A549 (cell line): ENCODE results near the gene NEDD4L. TPM values are rescaled to one million over a fixed set of nuclear protein-coding genes. Genes with fewer than 3 reads are reported as not detected.

ENCODE experiments used
- ATAC-seq, 2 experiments: fragments of 200-7000 bp in 1 of 2; fragments of >200 bp in 1 of 2; cut with Nextera tagmentation in 1 of 2; cut with Tn5 transposase in 1 of 2; 3 replicates each; pipeline versions ENCODE4 v1.8.0 to v1.9.1; 2018 to 2020; ENCODE audit warnings: mild to moderate bottlenecking in 1 of 2, moderate library complexity in 1 of 2
- CTCF ChIA-PET: fragments of 300-600 bp; sonication (Branson Sonifier 250); formaldehyde crosslinking; extraction: SDS; loops from one replicate; lab custom pipeline; 2021; ENCODE audit warnings: antibody characterized with exemption, inconsistent platforms; lab: Yijun Ruan, JAX
- POLR2A ChIA-PET: fragments of 350-600 bp; formaldehyde crosslinking; extraction: SDS; loops from one replicate; lab custom pipeline; 2021; ENCODE audit warnings: antibody characterized with exemption, inconsistent platforms; lab: Yijun Ruan, JAX
- DNase-seq, 2 experiments: peaks; one replicate each; pipeline versions ENCODE4 v3.0.0 to v3.0.0-alpha.2; 2011 to 2016; ENCODE audit warnings: low read depth in 1 of 2, low spot score in 1 of 2
- FAIRE-seq: peaks from 2 replicates; lab custom pipeline; 2011; peaks lifted over from hg19 to GRCh38; lab: Jason Lieb, UNC
- H3K27ac ChIP-seq, 2 experiments: fragments of >200 bp; sonication (Bioruptor Twin); formaldehyde crosslinking; 3 replicates each; pipeline ENCODE4 v1.5.1; 2016 to 2017
- H3K4me1 ChIP-seq: fragments of >200 bp; sonication (Bioruptor Twin); formaldehyde crosslinking; 3 replicates; pipeline ENCODE4 v1.6.1; 2016
- H3K4me2 ChIP-seq: fragments of >200 bp; sonication (Bioruptor Twin); formaldehyde crosslinking; 3 replicates; pipeline ENCODE4 v1.6.1; 2016
- H3K4me3 ChIP-seq: fragments of >200 bp; sonication (Bioruptor Twin); formaldehyde crosslinking; 3 replicates; pipeline ENCODE4 v1.5.1; 2016
- H3K9me3 ChIP-seq: fragments of >200 bp; sonication (Bioruptor Twin); formaldehyde crosslinking; 3 replicates; pipeline ENCODE4 v1.6.1; 2016
- ATOH8 ChIP-seq: fragments of 250-450 bp; sonication (Bioruptor Pico); IDR thresholded peaks from 2 replicates; pipeline ENCODE4 v1.5.0; 2020; ENCODE audit warnings: low read depth, mild to moderate bottlenecking, moderate library complexity
- BCL3 ChIP-seq: fragments of >200 bp; sonication (Bioruptor Twin); formaldehyde crosslinking; IDR thresholded peaks from 3 replicates; pipeline ENCODE4 v1.6.1; 2016
- BHLHE40 ChIP-seq: IDR thresholded peaks from 2 replicates; pipeline ENCODE4 v1.6.1; 2012; ENCODE audit warnings: low read depth, low read length, inconsistent platforms
- CTCF ChIP-seq: fragments of >200 bp; sonication (Bioruptor Twin); formaldehyde crosslinking; IDR thresholded peaks from 3 replicates; pipeline ENCODE4 v1.5.1; 2016
- E2F6 ChIP-seq: IDR thresholded peaks from 2 replicates; pipeline ENCODE4 v1.6.1; 2012; ENCODE audit warnings: low read depth, borderline replicate concordance
- EHF ChIP-seq: fragments of 250-450 bp; sonication (Bioruptor Pico); IDR thresholded peaks from 2 replicates; pipeline ENCODE4 v1.5.0; 2020; ENCODE audit warnings: mild to moderate bottlenecking
- EP300 ChIP-seq, 2 experiments: fragments of >200 bp; sonication (Bioruptor Twin); formaldehyde crosslinking; IDR thresholded peaks; 2 replicates in 1 of 2; 3 replicates in 1 of 2; pipeline ENCODE4 v1.6.1; 2016 to 2017
- ESRRA ChIP-seq: fragments of 150-350 bp; IDR thresholded peaks from 2 replicates; pipeline ENCODE4 v1.6.1; 2014; ENCODE audit warnings: mild to moderate bottlenecking, low read length, borderline replicate concordance
- FOSB ChIP-seq: fragments of 250-450 bp; sonication (Bioruptor Pico); IDR thresholded peaks from 2 replicates; pipeline ENCODE4 v1.5.0; 2020; ENCODE audit warnings: mild to moderate bottlenecking, moderate library complexity
- FOSL2 ChIP-seq, 2 experiments: fragments of 450-650 bp in 1 of 2; fragments of >200 bp in 1 of 2; sonication (Bioruptor Twin) in 1 of 2; formaldehyde crosslinking; IDR thresholded peaks; 2 replicates each; pipeline versions ENCODE4 v1.5.0 to v1.6.1; 2016 to 2020; ENCODE audit warnings: mild to moderate bottlenecking in 1 of 2, moderate library complexity in 1 of 2
- GATA3 ChIP-seq: IDR thresholded peaks from 2 replicates; pipeline ENCODE4 v1.6.1; 2012; ENCODE audit warnings: borderline replicate concordance
- HEYL ChIP-seq: fragments of 250-450 bp; sonication (Bioruptor Pico); IDR thresholded peaks from 2 replicates; pipeline ENCODE4 v1.8.0; 2021; ENCODE audit warnings: mild to moderate bottlenecking, moderate library complexity
- HMGXB4 ChIP-seq: fragments of 250-450 bp; sonication (Bioruptor Pico); IDR thresholded peaks from 2 replicates; pipeline ENCODE4 v1.5.0; 2021; ENCODE audit warnings: mild to moderate bottlenecking, moderate library complexity, borderline replicate concordance
- HOXA7 ChIP-seq: fragments of 250-450 bp; sonication (Bioruptor Pico); IDR thresholded peaks from 2 replicates; pipeline ENCODE4 v1.5.0; 2020; ENCODE audit warnings: mild to moderate bottlenecking, moderate library complexity
- HOXB13 ChIP-seq: fragments of 250-450 bp; sonication (Bioruptor Pico); IDR thresholded peaks from 2 replicates; pipeline ENCODE4 v1.5.0; 2020; ENCODE audit warnings: low read depth, mild to moderate bottlenecking, moderate library complexity
- MAZ ChIP-seq: fragments of 150-350 bp; IDR thresholded peaks from 2 replicates; pipeline ENCODE4 v1.6.1; 2014; ENCODE audit warnings: antibody characterized with exemption, low read depth, low read length, borderline replicate concordance
- NR3C1 ChIP-seq: fragments of >200 bp; sonication (Bioruptor Twin); formaldehyde crosslinking; IDR thresholded peaks from 3 replicates; pipeline ENCODE4 v1.6.1; 2017
- PBX3 ChIP-seq: IDR thresholded peaks from 2 replicates; pipeline ENCODE4 v1.6.1; 2012
- POLR2A ChIP-seq: IDR thresholded peaks from 2 replicates; pipeline ENCODE4 v1.6.1; 2012; ENCODE audit warnings: mild to moderate bottlenecking, low read length
- RAD21 ChIP-seq, 2 experiments: fragments of >200 bp in 1 of 2; sonication (Bioruptor Twin) in 1 of 2; formaldehyde crosslinking in 1 of 2; IDR thresholded peaks in 1 of 2; conservative IDR thresholded peaks in 1 of 2; 2 replicates in 1 of 2; 3 replicates in 1 of 2; pipeline ENCODE4 v1.6.1; 2012 to 2018; ENCODE audit warnings: inconsistent platforms in 1 of 2
- USF2 ChIP-seq: fragments of 450-650 bp; IDR thresholded peaks from 2 replicates; pipeline ENCODE4 v1.6.1; 2014; ENCODE audit warnings: antibody characterized with exemption
- WGBS: methylation state at CpG from one replicate; pipeline ENCODE4 v1.1.6; 2017; ENCODE audit errors: missing lambda C conversion rate; 5-methylcytosine and 5-hydroxymethylcytosine counted together
- polyA plus RNA-seq, 4 experiments: library from polyadenylated mRNA; depleted of rRNA in 3 of 4; stranded (reverse); fragments of >200 nt; fragmentation: RNase III in 1 of 4; extraction: RNeasy Plus Mini Kit Qiagen cat#74134 plus additional on column Dnase treatment in 1 of 4; gene quantifications; 2 replicates in 3 of 4; 3 replicates in 1 of 4; pipeline ENCODE4 v1.2.3, GENCODE V29; 2011 to 2017

The NEDD4L gene
- polyA plus RNA-seq, 2 of the 4 experiments (the other 2 are of a cell fraction), result 18.0 to 36.5 TPM

GRCh38 chr18:58335821-58336220 is 291.8 kb downstream of the NEDD4L start:
- Histone ChIP-seq H3K27ac (no peak overlapping the region), H3K4me3 (no peak overlapping the region), H3K4me2 (no peak overlapping the region), H3K4me1 (no peaks in the 10 kb centered on the region), H3K9me3 (no peaks in the 10 kb centered on the region)
- FAIRE-seq (no peak), DNase-seq (no peak), ATAC-seq (no peak)
- POLR2A ChIA-PET, result no interaction called here
- WGBS, result 88% methylated on average over 1 of the region's 1 CpG
- CTCF ChIA-PET, result interaction anchor here (0.8 kb wide), 1 partner anchor 111 kb away, joined by 3 read pairs; no protein-coding TSS in a partner anchor
- no peak for TF ChIP-seq EP300 (IDR thresholded peaks at IDR 0.05)
- no peak for TF ChIP-seq HMGXB4 (CRISPR knock-in tag)
- TF ChIP-seq HOXB13, result no peak
- no peak for TF ChIP-seq FOSL2 (IDR thresholded peaks at IDR 0.05)
- TF ChIP-seq FOSL2 (CRISPR knock-in tag; IDR thresholded peaks at IDR 0.05), result no peak
- TF ChIP-seq NR3C1, result no peak
- no peak for TF ChIP-seq HEYL
- TF ChIP-seq MAZ, result no peak
- TF ChIP-seq CTCF, result no peak
- TF ChIP-seq FOSB (CRISPR knock-in tag), result no peak
- TF ChIP-seq BHLHE40, result no peak
- TF ChIP-seq ATOH8 (CRISPR knock-in tag), result no peak
- TF ChIP-seq PBX3, result no peak
- TF ChIP-seq RAD21 (conservative IDR thresholded peaks at IDR 0.05 in 1 of 2, IDR thresholded peaks at IDR 0.05 in 1 of 2), result no peak
- no peak for TF ChIP-seq EHF (CRISPR knock-in tag)
- TF ChIP-seq E2F6, result no peak
- no peak for TF ChIP-seq POLR2A
- no peak for TF ChIP-seq BCL3

- no peak overlapping the region for H3K27ac ChIP-seq
- no peaks in the 10 kb centered on the region for H3K9me3 ChIP-seq
- DNase-seq, result no peak
- CTCF ChIA-PET, result interaction anchor here (0.8 kb wide), 1 partner anchor 112 kb away, joined by 3 read pairs; no protein-coding TSS in a partner anchor
- no peak for ATAC-seq
- no peaks in the 10 kb centered on the region for H3K4me1 ChIP-seq
- POLR2A ChIA-PET, result no interaction called here
- no peak for FAIRE-seq
- 67% methylated on average over 3 of the region's 3 CpGs for WGBS
- no peak overlapping the region for H3K4me3 ChIP-seq
- no peak overlapping the region for H3K4me2 ChIP-seq
- TF ChIP-seq FOSL2 (IDR thresholded peaks at IDR 0.05) (no peak), FOSL2 (CRISPR knock-in tag; IDR thresholded peaks at IDR 0.05) (no peak), HOXA7 (CRISPR knock-in tag) (no peak), USF2 (no peak), PBX3 (no peak), ATOH8 (CRISPR knock-in tag) (no peak), ESRRA (no peak), HOXB13 (no peak), GATA3 (no peak)
- TF ChIP-seq, all 56 proteins: peak for 0
These were observed 292.6 kb downstream of the NEDD4L start for GRCh38 chr18:58336605-58337004.
